Ammon's horn (tissue), 1 donor: ENCODE data around the gene PRKAR1B.

Experiments used
- DNase-seq: peaks from one replicate; pipeline ENCODE4 v3.0.0-alpha.2; 2016; ENCODE audit warnings: low spot score

PRKAR1B gene

DNA sequence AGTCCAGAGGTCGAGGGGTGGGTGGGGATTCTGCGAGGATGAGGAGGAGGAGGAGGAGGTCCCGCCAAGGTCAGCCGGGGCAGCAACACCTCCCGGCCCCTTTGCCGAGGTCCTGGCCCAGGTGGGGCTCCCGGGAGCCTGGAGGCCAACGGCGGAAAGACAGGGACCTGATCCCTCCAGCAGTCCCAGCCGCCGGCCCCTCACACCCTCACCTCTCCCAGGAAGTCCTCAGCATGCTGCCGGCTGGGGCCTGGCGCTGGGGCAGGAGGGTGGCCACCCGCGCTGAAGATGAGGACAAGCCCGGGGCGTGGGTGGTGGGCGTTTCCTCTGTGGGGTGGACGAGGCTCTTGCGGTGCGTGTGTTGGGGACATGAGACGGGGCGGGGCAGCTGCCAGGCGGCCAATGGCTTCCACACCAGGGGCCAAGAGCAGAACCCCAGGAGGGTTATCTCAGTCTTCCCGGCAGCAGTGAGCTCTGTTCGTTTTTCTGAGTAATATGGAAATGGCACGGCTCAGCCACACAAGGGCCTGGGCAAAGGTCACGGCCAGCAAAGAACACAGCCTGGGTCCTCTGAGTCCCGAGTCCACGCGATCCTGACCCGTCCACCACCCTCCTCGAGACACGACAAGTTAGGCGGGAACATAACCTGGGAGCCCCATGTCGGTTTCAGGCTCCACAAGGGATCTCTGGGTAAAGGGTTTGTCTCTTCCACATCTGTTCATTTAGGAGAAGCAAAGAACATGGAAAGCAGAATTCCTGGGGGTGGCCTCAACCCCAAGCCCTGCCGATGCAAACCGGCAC, 124.5 kb downstream of the PRKAR1B start:
- DNase-seq, result no peak

DNA sequence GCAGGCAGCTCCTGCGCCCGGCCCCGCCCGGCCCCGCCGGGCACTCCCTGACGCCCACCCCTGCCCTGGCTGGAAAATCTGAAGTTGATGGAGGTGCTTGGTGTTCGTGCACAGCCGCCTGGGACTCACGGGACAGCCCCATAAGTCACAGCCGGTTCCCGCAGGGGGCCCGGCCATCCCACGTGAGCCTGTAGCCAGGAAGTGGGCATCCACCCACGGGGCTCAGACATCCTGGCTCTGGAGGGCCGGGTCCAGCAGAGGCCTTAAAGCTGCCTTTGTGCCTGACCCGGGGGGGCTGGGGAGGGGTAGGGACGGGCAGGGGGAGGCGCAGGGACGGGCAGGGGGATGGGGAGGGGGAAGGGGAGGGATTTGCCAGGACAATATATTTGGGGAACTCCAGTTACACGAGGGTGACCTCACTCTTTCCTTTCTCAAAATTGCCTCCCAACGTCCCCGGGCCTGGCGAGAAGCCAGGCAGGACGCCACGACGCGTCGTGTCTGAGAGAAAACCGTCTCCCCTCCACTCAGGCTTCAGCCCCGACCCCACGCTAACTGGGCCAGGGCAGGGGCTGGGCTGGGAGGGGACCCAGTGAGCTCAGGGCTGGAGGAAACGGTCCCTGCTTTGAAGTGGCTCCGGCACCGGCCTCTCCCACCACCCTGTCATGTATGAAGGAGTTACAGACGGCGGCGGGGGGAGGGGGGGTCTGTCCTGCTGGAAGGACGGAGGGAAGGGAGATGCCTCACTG, 125.3 kb downstream of the PRKAR1B start:
- DNase-seq, result no peak

DNA sequence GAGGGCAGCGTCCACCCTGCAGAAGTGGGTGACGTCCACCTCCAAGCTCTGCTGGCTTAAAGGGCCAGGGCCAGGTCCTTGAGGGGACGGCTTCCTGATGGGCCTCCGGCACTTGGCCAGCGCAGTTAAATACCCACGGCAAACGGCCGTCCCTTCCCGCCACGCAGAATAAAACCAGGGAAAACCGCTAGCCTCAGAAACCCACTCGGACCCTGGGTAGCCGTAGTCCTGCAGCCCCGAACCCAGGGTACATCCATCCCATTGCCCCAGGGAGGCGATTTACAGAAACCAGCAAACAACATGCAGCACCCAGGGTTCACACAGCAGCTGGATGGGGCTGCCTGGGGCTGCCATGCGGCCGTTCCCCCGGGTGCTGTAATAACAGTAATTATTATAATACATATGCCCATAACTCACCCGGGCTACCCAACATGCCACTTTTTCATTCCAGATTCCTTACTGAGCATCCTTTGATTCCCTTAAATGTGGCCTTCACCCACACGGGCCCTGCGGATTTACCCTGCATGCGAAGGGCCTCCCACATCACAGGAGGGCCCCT, 126.0 kb downstream of the PRKAR1B start:
- no peak for DNase-seq

DNA sequence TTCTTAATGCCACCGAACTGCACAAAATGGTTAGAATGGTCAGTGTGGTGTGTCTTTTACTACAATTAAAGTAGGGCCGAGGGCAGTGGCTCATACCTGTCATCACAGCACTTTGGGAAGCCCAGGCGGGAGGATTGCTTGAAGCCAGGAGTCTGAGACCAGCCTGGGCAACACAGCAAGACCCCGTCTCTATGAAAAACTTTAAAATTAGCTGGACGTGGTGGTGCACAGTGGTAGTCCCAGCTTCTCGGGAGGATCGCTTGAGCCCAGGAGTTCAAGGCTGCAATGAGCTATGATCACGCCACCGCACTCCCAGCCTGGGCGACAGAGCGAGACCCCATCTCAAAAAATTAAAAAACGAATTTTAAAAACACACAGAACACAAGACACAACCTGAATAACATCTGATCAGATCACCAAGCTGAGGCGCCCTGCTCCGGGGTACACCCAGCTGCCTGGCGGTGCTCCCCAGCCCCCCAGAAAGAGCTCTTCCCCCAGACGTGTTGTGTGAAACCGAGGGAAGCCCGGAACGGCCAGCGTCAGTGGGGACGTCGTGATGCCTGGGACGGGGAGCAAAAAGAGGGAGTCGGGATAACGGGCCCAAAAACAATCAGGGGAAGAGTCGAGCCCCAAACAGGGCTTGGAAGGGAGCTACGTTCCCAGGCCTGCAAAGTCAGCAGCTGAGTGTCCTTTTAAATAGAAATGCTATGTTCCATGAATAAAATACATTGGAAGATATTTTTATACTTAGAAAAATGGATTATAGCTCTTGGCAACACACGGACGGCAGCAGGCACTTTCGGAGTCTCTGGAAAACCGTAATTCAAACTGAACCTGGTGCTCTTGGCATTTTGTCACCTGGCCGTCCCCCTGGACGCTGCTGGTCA, 126.7 kb downstream of the PRKAR1B start:
- no peak for DNase-seq

DNA sequence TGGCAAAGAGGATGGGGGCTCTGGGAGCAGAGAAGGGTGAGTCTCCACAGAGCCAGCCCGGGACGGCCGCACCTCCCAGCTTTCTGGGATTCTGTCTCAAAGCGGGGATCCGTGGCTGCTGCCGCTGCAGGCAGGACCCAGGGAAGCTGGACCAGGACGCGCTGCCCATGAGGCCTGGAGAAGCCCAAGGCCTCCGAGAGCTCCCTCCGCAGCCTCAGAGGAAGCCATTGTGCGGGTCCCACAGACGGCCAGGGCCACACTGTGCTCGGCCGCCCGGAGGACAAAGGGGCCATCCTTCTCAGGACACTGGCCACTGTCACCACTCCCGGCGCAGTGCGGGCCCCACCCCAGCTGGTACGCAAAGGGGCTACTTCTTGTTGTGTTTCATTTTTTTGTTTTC, 128.2 kb downstream of the PRKAR1B start:
- DNase-seq, result peak; percentile 56

DNA sequence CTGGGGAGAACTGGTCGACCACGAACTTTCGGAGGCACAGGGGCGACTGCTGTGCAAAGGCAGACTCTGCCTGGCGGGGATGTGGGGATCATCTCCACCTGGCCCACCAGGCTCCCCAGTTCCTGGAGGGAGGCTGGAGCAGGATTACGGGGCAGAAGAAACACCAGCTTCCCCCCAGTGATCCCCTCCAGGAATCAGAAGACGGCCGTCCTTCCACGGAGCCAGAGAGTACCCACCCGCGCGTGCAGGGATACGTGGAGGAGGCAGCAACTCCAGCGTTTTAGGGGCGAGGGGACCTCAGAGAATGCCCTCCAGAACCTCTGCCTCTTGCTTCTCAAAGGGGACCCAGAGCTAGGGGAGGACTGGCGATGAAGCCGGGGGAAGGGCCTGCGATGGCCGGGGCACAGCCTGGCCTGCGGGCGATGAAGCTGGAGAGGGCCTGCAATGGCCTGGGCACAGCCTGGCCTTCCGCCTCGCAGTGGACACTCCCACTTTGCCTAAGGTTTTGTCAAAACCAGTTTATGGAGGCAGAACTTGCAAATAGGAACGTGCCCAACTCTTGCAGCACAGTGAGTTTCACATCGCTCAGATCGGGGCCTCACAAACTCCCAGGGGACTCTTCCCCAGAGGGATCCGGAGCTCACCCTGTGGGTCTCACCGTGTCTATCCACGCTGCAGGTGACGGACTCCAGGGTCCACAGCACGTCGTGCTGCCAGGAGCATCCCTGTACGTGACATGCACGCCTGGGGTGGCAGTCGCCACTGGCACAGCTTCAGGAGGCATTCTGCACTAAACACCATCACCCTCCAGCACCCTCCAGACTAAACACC, 129.5 kb downstream of the PRKAR1B start:
- no peak for DNase-seq

DNA sequence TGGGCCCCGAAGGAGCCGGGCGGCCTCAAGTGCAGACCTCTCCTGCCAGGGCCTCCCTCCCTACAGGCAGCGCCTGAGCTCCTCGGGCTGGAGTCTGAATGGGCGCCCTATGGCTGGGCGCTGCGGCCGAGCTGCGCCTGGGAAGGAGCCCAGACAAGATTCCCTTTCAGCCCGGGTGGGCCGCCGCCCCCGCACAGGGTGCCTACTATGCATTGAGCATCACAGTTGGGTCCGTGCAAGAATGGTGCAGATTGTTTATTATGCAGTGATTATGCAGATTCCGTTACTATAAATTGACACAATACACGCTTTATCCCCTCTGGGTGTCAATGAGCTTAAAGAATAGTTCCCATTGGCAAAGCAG, 130.3 kb downstream of the PRKAR1B start:
- peak; percentile 87 for DNase-seq

DNA sequence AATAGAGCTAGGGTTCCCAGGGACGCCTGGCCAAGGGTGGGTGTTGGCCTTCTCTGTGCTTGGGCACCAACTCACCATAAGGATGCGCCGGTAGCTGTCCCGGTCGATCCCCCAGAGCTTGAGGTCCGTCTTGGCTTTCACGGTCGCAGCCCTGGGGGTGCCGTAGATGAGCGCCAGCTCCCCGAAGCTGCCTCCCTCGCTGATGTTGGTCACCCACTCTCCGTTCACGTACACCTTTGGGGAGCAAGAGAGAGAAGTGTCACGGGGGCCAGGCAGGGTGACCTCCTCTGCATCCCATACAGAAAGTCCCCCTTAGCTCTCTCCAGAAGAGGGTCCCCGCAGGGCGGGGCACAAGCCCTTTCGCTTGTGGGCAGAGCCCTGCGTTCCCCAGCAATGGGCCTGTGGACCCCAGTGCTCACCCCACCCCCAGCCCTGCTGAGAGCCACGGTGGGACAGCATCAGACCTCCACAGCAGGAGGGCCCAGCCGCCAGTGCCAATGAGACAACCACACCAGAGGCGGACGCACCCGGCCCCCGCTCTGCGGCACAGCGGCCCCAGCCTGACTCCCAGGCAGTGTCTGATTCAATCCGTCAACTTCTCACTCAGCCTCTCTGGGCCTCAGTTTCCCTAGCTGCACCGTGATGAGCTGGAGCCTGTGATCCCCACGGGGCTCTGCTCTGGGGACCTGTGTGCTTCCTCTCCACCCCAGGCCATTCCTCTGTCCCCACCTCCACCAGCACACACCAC, 130.8 kb downstream of the PRKAR1B start:
- DNase-seq, result no peak

DNA sequence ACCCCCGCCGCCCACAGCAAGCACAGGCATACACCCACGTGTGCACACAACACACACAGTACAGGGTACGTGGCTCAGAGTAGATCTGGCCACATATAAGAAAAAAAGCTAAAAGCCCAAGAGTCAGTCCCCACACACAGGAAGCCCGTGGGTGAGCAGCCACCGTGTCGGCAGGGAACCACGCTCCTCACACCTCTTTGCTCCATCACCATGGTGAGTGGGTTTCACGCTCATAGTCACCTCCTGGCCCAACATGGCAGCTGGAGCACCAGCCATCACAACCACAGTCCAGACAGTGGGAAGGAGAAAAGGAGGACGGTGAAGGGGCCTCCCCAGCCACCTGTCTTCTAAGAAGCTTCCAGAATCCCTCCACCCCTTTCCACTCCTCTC, 131.5 kb downstream of the PRKAR1B start:
- DNase-seq, result no peak

DNA sequence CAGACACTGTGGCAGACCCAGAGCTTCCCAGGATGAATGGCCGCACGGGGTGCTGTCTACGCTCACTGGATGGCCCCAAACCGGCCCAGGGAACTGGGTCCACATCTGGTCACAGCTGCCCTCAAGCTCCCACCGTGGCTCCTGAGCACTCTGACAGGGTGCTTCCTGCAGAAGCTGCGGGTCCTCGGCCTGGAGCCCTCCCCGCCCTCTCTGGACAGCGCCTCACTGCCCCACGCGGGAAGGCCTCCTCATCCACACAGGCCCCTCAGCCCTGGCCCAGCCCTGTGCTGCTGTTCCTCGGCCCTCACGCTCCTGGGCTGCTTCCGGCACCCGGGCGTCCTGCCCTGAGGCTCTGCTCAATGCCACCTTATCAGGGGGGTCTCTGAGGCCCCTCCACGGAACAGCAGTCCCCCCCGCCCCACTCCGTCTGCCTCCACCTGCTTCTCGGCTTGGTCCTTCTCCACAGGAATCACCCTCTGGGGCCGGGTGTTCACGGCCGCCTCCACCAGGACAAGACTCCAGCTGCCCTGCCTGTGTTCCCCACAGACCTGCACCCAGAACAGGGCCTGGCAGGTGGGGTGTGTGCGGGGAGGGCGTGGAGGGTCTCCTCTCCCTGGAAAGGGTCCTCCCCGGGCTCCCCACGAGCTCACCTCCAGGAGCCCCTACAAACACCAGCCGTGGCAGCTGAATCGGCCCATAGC, 132.0 kb downstream of the PRKAR1B start:
- DNase-seq, result no peak

DNA sequence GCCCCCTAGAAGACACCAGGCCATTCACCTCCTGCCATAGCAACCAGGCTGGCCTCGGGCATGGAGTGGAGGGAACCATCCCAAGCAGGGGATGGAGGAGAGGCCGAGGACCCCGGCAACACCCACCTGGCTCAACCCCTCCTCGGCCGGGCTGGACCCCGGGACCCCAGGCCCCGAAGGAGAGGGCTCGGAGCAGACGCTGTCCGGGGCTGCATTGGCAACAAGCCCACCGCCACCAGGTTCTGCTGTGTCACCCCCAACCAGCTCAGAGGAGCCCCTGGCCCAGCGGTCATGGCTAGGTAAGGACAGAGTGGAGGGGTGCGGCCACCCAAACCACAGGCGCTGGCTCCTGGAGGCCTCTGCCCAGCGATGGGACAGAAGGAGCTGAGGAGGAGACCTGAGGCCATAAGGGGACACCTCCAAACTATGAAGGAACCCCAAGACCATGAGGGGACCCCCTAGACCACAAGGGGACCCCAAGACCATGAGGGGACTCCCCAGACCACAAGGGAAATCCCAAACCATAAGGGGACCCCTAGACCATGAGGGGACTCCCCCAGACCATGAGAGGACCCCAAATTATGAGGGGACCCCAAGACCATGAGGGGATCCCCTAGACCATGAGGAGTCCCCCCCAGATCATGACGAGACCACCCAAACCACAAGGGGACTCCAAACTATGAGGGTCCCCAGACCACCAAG, 132.7 kb downstream of the PRKAR1B start:
- no peak for DNase-seq

DNA sequence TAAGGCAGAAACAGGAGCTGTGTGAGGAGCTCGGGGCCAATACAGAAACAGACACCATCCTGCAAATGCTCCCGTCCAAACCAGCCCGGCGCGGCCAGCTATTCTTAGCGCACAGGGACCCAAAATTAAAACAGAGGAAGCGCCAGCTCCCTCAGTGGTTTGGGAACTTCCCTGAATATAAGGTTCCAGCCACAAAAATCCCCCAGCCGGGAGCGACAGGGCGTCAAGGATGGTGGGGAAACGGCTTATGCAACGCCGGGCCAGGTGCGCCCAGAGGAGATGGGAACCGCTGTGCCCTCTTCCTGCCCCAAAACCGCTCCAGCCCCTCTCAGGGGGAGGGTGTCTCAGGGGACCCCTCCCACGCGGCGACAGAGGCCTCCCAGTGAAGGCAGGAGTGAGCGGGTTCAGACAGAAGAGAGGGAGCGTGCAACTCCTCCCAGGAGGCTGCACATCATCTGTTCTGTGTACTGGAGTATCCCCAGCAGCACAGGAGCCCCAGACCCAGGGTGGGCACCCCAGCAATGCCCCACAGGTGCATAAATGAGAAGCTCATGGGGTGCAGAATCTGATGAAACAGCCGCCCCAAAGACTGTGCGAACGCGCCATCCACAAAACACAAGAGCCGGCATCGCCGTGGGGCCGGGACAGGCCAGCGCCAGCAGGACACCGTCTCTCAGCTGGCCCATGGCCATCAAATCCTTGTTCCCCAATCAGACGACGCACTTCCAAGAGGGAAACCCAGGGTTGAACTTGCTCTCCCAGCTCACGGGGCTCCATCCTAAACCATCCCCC, 133.6 kb downstream of the PRKAR1B start:
- DNase-seq, result no peak

DNA sequence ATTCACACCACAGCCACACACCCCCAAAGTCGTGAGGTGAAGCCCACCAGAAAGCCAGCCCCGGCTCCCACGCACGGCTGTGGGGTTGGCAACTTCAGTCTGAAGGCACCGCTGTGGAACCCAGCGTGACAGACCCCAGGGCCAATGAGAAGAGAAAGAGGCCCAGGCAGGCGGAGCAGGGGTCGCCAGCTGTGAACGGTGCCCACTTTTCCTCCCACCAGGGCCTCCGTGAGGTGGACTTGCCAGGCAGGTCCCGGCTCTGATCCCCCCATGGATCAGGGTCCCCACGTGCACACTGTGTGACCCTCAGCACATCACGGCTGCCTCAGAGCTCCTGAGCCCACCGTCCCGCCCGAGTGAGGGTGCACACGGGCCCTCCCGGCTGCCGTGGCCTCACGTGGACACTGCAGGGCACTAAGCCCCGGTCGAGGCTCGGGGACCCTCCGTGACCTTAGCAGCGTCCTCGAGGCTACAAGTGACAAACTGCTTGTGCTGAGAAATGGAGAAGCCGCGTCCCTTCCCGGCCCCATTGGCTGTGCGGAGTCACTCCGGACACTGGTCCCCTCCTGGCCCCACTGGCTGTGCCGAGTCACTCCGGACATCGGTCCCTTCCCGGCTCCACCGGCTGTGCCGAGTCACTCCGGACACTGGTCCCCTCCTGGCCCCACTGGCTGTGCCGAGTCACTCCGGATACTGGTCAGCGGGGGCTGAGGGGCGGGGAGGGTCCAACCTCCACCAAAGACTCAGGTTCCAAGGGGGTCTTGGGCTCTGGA, 135.0 kb downstream of the PRKAR1B start:
- DNase-seq, result no peak

DNA sequence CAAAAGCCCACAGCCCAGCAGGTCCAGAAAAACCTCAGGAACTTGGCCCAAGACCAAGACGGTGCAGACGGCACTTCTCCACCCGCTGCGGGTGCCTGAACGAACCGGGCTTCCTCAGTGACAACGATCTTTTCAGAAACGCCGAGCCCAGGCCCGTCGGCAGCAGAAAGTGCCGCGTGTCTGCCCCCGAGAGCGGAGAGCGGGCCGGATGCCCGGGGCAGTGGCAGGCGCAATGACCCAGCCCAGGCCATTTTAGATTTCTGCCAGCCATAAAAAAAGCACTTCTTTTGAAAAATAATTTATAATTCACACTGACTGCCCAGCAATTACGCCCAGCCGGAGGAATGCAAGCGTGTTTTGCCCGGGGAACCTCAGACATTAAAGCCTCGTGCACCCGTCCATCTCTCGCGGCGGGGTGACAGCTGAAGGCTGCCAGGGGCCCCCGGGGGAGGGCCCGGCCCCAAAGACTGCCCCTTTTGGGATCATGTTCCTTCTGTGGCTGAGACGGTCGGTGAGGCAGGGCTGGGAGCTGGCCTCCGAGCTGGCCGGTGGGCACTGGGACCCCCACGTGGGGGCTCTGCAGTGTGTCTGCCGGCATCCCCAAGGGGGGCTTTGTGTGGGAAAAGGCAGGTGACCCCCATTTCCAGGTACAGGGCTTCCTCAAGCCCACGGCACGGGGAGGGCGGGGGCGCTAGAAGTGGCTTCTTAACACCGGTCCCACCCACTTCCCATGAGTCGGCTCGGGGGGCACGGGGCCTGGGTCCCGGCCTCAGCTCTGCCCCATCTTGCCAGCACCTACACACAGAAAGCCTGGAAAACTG, 136.1 kb downstream of the PRKAR1B start:
- DNase-seq, result no peak

DNA sequence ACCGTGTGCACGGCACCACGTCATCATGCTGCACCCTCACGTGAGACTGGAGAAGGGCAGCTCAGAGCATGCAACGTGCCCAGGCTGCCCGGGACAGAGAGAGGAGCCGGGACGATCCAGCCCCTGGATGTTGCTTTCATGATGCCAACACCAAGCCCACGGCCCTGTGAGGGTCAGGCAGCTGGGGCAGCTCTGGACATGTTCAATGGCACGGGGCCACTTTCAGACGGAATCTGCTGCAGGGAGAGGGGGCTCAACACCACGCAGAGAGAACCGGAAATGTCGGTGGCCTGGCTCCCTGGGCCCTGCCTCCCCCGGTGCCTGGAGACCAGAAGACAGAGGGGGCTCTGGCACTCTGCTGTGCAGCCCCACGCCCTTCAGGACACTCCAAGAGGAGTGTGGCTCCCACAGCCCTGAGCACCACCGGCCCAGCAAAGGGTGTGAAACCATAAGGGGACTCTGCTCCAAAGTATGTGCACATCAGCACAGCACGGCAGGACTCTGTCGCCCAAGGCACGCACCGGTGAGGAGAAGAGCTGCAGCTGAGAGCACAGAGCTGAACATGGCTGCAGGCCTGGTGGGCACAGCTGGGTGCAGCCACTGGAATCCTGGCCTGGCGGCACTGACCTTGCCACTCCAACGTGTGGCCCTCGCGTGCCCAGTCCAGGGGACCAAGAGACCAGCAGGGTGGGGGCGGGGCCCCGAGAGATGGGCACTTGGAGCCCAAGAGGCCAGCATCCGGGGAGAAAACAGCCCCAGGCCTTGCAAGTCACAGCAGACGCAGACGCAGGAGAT, 137.1 kb downstream of the PRKAR1B start:
- DNase-seq, result no peak

DNA sequence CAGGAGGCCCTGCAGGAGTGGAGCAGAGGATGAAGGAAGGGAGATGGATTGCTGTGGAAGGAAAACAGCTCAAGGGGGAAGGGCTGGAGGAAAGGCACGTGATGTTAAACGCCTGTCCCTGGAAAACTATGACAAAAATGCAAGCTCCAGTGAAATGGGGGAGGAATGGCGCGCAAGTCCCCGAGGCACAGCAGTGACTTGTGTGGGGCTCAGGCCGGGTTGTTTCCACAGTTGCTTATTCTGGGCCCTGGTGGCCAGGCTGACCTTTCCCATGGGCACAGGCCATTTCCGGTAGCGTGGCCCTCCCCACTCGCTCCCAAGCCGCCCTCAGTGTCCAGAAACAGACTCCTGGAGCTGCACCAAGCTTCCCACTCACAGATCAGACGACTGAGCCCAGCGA, 139.3 kb downstream of the PRKAR1B start:
- DNase-seq, result no peak
